ENCODE data around the gene CD79B. TPM values are rescaled to one million over a fixed set of nuclear protein-coding genes. Genes with fewer than 3 reads are reported as not detected.
"Not testable (repeated sequence)": the region's sequence is repeated elsewhere in the genome, so short reads cannot be mapped to it uniquely, and the experiment has no call there.

Gene CD79B
- total RNA-seq, 1 donor from 2014 or later: not detected

DNA sequence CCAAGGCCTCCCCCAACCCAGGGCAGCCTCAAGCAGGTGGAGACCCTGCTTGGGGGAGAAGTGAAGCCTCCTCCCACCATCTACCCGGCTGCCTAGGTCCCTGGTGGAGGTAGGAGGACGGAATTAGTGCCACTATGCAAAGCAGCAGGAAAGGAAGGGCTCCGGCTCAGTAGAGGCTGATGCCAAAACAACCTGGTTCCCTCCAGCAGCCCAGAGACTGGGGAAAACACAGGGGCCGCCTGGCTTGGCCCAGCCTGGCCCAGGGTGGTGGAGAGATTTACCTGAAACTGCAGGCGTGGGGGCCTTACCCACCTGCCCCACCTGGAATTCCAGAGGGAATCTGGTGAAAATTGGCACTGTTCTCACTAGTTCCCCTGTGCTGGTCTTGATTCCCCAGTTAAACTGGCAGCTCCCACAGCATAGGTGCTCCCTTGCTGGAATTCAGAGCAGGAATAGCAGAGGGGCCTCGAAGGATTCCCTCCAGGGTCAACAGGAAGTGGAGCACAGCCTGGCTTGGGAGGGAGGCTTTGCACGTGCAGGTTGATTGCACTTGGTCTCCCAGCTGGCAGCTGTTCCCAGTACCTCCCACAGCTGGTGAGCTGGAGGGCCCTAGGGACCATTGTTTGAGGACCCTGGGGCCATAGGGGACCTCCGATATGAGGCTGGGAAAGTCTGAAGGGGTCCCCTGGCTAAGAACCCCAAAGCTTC is 4.5 kb downstream of the CD79B start:
- Mint-ChIP-seq H3K36me3 (no peaks in the 10 kb centered on the region), H3K4me3 (no peak overlapping the region), H3K27me3 (ENCODE audit: insufficient read depth, low read depth) (peaks cover 3% of the 10 kb centered on the region), H3K4me1 (peaks cover 6% of the 10 kb centered on the region), H3K9me3 (no peaks in the 10 kb centered on the region), H3K27ac (no peak overlapping the region)
- no peak overlapping the region for H2AFZ ChIP-seq (replicated peaks)
- H3K9me3 ChIP-seq (ENCODE audit: low read depth): no peaks in the 10 kb centered on the region
- H3K27ac ChIP-seq: no peak overlapping the region
- H3K9ac ChIP-seq: no peak overlapping the region
- DNase-seq (ENCODE audit: low spot score): no peak
- no peaks in the 10 kb centered on the region for H4K20me1 ChIP-seq (ENCODE audit: low read depth)
- H3K4me3 ChIP-seq: no peak overlapping the region
- H3F3A ChIP-seq (ENCODE audit: low read depth): peaks cover 5% of the 10 kb centered on the region
- H3K4me1 ChIP-seq: no peaks in the 10 kb centered on the region
- no peak overlapping the region for H3K4me2 ChIP-seq
- no peaks in the 10 kb centered on the region for H3K79me2 ChIP-seq (ENCODE audit: low read depth)
- no peaks in the 10 kb centered on the region for H3K27me3 ChIP-seq
- no peak for TF ChIP-seq EZH2phosphoT487 (IDR thresholded peaks at IDR 0.05)
- no peak for TF ChIP-seq EZH2 (IDR thresholded peaks at IDR 0.05)
- TF ChIP-seq, protein P1, sequence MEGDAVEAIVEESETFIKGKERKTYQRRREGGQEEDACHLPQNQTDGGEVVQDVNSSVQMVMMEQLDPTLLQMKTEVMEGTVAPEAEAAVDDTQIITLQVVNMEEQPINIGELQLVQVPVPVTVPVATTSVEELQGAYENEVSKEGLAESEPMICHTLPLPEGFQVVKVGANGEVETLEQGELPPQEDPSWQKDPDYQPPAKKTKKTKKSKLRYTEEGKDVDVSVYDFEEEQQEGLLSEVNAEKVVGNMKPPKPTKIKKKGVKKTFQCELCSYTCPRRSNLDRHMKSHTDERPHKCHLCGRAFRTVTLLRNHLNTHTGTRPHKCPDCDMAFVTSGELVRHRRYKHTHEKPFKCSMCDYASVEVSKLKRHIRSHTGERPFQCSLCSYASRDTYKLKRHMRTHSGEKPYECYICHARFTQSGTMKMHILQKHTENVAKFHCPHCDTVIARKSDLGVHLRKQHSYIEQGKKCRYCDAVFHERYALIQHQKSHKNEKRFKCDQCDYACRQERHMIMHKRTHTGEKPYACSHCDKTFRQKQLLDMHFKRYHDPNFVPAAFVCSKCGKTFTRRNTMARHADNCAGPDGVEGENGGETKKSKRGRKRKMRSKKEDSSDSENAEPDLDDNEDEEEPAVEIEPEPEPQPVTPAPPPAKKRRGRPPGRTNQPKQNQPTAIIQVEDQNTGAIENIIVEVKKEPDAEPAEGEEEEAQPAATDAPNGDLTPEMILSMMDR (IDR thresholded peaks at IDR 0.05): no peak
- no peaks in the 10 kb centered on the region for H3K36me3 ChIP-seq

DNA sequence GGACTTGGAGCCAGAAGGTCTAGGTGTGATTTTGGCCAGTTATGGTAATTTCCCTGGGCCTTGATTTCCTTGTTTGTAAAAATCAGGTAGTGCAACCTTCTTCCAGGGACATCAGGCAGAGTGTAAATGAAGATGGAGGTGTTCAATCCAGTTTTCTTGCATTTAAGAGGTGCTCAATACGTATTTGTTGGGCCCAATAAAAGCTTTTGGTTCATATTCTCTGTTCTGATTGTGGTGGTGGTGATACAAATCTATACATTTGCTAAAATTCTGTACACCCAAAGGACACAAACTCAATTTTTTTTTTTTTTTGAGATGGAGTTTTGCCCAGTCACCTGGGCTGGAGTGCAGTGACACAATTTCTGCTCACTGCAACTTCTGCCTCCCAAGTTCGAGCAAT is 6.0 kb downstream of the CD79B start:
- no peaks in the 10 kb centered on the region for H3K36me3 Mint-ChIP-seq
- Histone ChIP-seq H2AFZ (replicated peaks) (no peak overlapping the region), H4K20me1 (ENCODE audit: low read depth) (no peaks in the 10 kb centered on the region), H3K27ac (no peak overlapping the region), H3F3A (ENCODE audit: low read depth) (peaks cover 5% of the 10 kb centered on the region), H3K9ac (no peak overlapping the region), H3K4me3 (no peak overlapping the region), H3K36me3 (no peaks in the 10 kb centered on the region), H3K9me3 (ENCODE audit: low read depth) (no peaks in the 10 kb centered on the region), H3K4me2 (no peak overlapping the region), H3K79me2 (ENCODE audit: low read depth) (no peaks in the 10 kb centered on the region), H3K27me3 (no peaks in the 10 kb centered on the region), H3K4me1 (no peaks in the 10 kb centered on the region)
- no peaks in the 10 kb centered on the region for H3K9me3 Mint-ChIP-seq
- no peak for DNase-seq (ENCODE audit: low spot score)
- H3K27me3 Mint-ChIP-seq (ENCODE audit: insufficient read depth, low read depth): peaks cover 6% of the 10 kb centered on the region
- H3K27ac Mint-ChIP-seq: no peak overlapping the region
- no peak overlapping the region for H3K4me3 Mint-ChIP-seq
- TF ChIP-seq, protein P1 (IDR thresholded peaks at IDR 0.05): no peak
- TF ChIP-seq EZH2phosphoT487 (IDR thresholded peaks at IDR 0.05) (no peak), EZH2 (IDR thresholded peaks at IDR 0.05) (no peak)
- peaks cover 8% of the 10 kb centered on the region for H3K4me1 Mint-ChIP-seq

DNA sequence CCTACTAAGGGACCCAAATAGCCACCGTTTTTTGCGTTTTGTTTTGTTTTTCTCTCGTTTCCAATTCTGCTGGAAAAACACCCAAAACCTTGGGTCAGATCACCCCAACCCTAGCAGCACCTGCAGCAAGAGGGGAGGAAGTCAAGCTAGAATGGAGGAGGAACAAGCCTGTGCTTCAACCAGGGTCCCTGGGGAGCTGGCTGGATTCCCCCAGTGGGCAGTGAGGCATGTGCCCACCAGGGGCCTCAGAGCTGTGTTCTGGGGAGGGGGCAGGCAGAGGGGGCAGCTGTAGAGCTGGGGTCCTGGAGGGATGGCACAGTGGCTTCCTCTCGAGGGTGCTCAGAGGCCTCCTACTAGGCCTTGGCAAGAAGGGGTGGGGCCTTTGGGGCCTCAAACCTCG is 6.5 kb downstream of the CD79B start:
- no peaks in the 10 kb centered on the region for H3K36me3 Mint-ChIP-seq
- Histone ChIP-seq H3K79me2 (ENCODE audit: low read depth) (no peaks in the 10 kb centered on the region), H3K4me3 (no peak overlapping the region), H3K9me3 (ENCODE audit: low read depth) (no peaks in the 10 kb centered on the region), H3F3A (ENCODE audit: low read depth) (peaks cover 1% of the 10 kb centered on the region), H2AFZ (replicated peaks) (no peak overlapping the region), H3K36me3 (no peaks in the 10 kb centered on the region), H3K27me3 (no peaks in the 10 kb centered on the region), H3K4me1 (no peaks in the 10 kb centered on the region), H3K9ac (no peak overlapping the region), H3K4me2 (no peak overlapping the region), H4K20me1 (ENCODE audit: low read depth) (no peaks in the 10 kb centered on the region), H3K27ac (no peak overlapping the region)
- no peak for TF ChIP-seq EZH2phosphoT487 (IDR thresholded peaks at IDR 0.05)
- TF ChIP-seq, protein P1 (IDR thresholded peaks at IDR 0.05): no peak
- TF ChIP-seq EZH2 (IDR thresholded peaks at IDR 0.05): no peak
- peaks cover 4% of the 10 kb centered on the region for H3K4me1 Mint-ChIP-seq
- H3K4me3 Mint-ChIP-seq: no peak overlapping the region
- no peaks in the 10 kb centered on the region for H3K9me3 Mint-ChIP-seq
- DNase-seq (ENCODE audit: low spot score): no peak
- H3K27ac Mint-ChIP-seq: no peak overlapping the region
- peaks cover 6% of the 10 kb centered on the region for H3K27me3 Mint-ChIP-seq (ENCODE audit: insufficient read depth, low read depth)

DNA sequence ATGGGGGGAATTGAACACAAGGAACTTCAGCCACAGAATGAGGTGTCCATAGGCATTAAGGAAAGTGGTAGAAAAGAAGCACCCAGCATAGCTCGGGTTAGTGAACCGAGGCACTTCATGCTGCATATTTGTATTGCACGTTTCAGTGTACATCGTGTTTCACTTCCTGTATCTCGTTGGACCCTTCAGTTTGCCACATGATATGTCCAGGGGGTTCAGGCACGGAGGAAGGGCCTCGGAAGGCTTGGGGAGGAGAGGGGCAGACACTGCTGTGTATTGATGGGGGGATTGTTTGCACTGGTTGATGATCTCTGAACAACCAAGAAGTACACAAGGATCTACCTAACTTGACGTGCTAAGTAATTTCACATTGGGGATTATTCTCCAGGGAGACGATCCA is 9.7 kb downstream of the CD79B start:
- not testable (repeated sequence) for DNase-seq (ENCODE audit: low spot score); H2AFZ ChIP-seq (replicated peaks); H3K27ac ChIP-seq; H3K36me3 Mint-ChIP-seq; H3K27me3 ChIP-seq; H3K4me1 ChIP-seq; H3K27ac Mint-ChIP-seq; H3K9ac ChIP-seq; H3K9me3 ChIP-seq (ENCODE audit: low read depth); H3K4me3 Mint-ChIP-seq; H3K9me3 Mint-ChIP-seq; H3K79me2 ChIP-seq (ENCODE audit: low read depth); H3K36me3 ChIP-seq; H3K4me2 ChIP-seq; H3F3A ChIP-seq (ENCODE audit: low read depth); H3K4me3 ChIP-seq; H4K20me1 ChIP-seq (ENCODE audit: low read depth)
- Mint-ChIP-seq H3K27me3 (ENCODE audit: insufficient read depth, low read depth) (peaks cover 16% of the 10 kb centered on the region), H3K4me1 (peaks cover 11% of the 10 kb centered on the region)

DNA sequence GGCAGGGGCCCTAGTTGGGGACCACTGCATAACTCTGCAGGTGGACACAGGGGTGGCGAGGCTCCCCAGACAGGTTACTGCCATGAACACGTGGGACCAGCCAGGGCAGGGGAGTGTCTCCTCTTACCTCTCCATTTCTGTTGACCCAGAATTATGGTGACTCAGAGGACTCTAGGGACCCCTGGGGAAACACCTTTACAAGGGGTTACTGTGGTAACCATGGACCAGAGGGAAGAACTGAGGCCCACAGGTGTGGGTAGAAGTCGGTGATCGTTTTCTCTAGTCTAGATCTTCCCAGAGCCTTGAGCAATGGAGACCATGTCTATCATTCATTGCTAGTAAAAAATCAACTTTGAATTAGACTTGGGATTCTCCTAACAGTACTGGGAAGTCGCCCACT is 11.4 kb downstream of the CD79B start:
- H3K9ac ChIP-seq; H3K36me3 Mint-ChIP-seq; H4K20me1 ChIP-seq (ENCODE audit: low read depth); H3K27ac ChIP-seq; H3K27ac Mint-ChIP-seq; H3K4me1 ChIP-seq; H3K4me2 ChIP-seq; H3K9me3 Mint-ChIP-seq; H3K36me3 ChIP-seq; H3K4me3 Mint-ChIP-seq; DNase-seq (ENCODE audit: low spot score); H3K4me3 ChIP-seq; H2AFZ ChIP-seq (replicated peaks); H3K9me3 ChIP-seq (ENCODE audit: low read depth); H3K27me3 ChIP-seq; H3K79me2 ChIP-seq (ENCODE audit: low read depth); H3F3A ChIP-seq (ENCODE audit: low read depth): not testable (repeated sequence)
- peaks cover 16% of the 10 kb centered on the region for H3K27me3 Mint-ChIP-seq (ENCODE audit: insufficient read depth, low read depth)
- peaks cover 11% of the 10 kb centered on the region for H3K4me1 Mint-ChIP-seq

DNA sequence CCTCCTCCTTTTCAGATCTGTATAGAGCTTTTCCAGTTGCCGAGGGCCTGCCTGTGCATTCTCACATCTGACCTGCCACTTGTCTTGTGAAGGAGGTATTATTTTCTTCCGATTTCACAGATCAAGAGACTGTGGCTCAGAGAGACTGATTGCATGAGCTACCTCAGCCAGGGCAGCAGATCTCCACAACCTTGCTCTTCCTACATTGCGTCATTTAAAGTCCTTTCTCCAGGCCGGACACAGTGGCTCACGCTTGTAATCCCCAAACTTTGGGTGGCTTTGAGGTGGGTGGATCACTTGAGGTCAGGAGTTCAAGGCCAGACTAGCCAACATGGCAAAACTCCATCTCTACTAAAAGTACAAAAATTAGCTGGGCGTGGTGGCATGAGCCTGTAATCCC is 12.1 kb downstream of the CD79B start:
- H3K4me2 ChIP-seq; H3K4me3 Mint-ChIP-seq; H3K79me2 ChIP-seq (ENCODE audit: low read depth); H3K27me3 ChIP-seq; H3K9me3 ChIP-seq (ENCODE audit: low read depth); H3K36me3 ChIP-seq; DNase-seq (ENCODE audit: low spot score); H3K4me1 ChIP-seq; H2AFZ ChIP-seq (replicated peaks); H3K27ac Mint-ChIP-seq; H3K9ac ChIP-seq; H3F3A ChIP-seq (ENCODE audit: low read depth); H3K9me3 Mint-ChIP-seq; H3K36me3 Mint-ChIP-seq; H3K27ac ChIP-seq; H4K20me1 ChIP-seq (ENCODE audit: low read depth); H3K4me3 ChIP-seq: not testable (repeated sequence)
- Mint-ChIP-seq H3K4me1 (peaks cover 11% of the 10 kb centered on the region), H3K27me3 (ENCODE audit: insufficient read depth, low read depth) (peaks cover 16% of the 10 kb centered on the region)

Data from neural progenitor cell (in vitro differentiated cells).